HL-60/S4 treated with phorbol 12-myristate 13-acetate at 8.2 ng/mL for 4 days and 3 days (cell line): ENCODE data around the gene PSENEN.
"Not testable (repeated sequence)": the region's sequence is repeated elsewhere in the genome, so short reads cannot be mapped to it uniquely, and the experiment has no call there.

Source experiments
- in situ Hi-C: fragments of 300-500 bp; cut with MboI; formaldehyde crosslinking; loops from 2 replicates; pipeline ENCODE4 v1.15.0; 2022; ENCODE audit warnings: low sequenced_read_pairs

PSENEN gene

DNA sequence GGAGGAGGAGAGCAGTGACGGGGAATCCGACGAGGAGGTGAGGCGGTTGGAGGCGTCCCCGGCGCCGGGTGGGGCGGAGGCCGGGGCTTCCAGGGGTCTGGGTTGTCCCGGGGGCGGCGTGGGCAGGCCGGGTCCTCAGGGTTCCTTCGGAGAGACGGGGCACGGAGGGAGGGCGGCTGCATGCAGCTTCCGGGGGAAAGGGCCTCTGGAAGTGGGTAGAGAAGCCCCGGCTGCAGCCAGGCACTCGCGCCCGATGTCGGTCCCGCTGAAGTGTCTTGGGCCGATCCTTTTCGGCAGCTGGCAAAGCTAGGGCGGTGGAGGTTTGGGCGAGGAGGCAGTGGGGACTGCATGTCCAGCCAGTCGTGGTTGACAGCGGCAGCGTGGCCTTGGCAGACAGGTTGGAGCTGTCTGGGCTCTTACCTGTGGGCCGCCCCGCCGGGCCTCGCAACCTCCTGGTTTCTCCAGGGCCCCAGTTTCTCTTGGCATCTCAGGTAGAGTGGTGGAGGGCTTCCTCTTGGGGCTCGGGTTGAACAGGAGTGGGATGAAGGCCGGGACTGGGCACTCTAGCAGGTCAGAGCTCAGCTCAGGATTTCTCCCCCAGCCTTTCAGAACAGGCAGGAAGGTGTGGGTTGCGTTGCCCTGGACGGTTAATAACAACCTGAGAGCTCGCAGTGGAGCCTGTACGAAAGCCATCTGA, 27.0 kb upstream of the PSENEN start:
- in situ Hi-C loops = no loop called here

DNA sequence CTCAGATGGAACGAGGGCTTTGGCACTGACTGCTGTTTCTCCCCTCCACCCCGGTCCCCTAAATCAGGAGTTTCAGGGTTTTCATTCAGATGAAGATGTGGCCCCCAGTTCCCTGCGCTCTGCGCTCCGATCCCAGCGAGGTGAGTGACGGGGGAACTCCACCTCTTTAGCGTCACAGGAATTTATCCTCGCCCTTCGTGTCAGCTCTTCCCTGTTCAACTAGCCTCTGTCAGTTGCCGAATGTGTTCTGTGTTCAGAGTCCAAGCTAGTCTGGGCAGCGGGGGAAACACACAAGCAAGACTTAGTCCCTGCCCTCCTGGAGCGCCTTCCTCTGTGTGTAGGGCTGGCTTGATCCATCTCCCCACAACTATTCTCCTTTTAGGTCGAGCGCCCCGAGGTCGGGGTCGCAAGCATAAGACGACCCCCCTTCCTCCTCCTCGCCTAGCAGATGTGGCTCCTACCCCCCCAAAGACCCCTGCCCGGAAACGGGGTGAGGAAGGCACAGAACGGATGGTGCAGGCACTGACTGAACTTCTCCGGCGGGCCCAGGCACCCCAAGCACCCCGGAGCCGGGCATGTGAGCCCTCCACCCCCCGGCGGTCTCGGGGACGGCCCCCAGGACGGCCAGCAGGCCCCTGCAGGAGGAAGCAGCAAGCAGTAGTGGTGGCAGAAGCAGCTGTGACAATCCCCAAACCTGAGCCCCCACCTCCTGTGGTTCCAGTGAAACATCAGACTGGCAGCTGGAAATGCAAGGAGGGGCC, 25.9 kb upstream of the PSENEN start:
- in situ Hi-C loops = no loop called here

DNA sequence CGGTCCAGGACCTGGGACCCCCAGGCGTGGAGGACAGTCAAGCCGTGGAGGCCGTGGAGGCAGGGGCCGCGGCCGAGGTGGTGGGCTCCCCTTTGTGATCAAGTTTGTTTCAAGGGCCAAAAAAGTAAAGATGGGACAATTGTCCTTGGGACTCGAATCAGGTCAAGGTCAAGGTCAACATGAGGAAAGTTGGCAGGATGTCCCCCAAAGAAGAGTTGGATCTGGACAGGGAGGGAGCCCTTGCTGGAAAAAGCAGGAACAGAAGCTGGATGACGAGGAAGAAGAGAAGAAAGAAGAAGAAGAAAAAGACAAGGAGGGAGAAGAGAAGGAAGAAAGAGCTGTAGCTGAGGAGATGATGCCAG, 25.3 kb upstream of the PSENEN start:
- in situ Hi-C loops = no loop called here

DNA sequence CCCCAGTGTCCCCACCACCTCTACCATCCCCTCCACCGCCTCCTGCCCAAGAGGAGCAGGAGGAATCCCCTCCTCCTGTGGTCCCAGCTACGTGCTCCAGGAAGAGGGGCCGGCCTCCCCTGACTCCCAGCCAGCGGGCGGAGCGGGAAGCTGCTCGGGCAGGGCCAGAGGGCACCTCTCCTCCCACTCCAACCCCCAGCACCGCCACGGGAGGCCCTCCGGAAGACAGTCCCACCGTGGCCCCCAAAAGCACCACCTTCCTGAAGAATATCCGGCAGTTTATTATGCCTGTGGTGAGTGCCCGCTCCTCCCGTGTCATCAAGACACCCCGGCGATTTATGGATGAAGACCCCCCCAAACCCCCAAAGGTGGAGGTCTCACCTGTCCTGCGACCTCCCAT, 24.8 kb upstream of the PSENEN start:
- in situ Hi-C loops = no loop called here

DNA sequence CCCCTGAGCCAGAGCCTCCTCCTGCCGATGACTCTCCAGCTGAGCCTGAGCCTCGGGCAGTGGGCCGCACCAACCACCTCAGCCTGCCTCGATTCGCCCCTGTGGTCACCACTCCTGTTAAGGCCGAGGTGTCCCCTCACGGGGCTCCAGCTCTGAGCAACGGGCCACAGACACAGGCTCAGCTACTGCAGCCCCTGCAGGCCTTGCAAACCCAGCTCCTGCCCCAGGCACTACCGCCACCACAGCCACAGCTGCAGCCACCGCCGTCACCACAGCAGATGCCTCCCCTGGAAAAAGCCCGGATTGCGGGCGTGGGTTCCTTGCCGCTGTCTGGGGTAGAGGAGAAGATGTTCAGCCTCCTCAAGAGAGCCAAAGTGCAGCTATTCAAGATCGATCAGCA, 24.1 kb upstream of the PSENEN start:
- in situ Hi-C loops = no loop called here

DNA sequence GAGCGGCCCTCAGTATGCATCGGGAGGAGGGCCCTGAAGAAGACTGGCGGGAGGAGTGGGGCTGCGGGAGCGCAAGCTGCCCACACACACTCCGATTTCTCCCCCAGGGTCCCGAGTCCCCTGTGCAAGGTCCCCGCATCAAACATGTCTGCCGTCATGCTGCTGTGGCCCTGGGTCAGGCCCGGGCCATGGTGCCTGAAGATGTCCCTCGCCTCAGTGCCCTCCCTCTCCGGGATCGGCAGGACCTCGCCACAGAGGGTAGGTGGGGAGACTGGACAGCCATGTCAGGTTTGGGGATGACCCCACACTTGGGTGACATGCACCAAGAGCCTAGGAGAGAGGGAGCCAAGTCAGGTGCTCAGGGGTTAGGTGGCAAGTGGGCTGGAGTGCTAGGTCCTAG, 23.0 kb upstream of the PSENEN start:
- in situ Hi-C loops = no loop called here

DNA sequence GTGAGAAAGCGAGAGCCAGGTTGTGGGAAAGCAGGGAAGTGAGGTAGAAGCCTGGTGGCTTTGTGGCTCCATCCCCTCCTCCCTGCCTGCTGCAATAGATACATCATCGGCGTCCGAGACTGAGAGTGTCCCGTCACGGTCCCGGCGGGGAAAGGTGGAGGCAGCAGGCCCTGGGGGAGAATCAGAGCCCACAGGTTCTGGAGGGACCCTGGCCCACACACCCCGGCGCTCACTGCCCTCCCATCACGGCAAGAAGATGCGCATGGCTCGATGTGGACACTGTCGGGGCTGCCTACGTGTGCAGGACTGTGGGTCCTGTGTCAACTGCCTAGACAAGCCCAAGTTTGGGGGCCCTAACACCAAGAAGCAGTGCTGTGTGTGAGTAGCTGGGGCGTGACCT, 22.6 kb upstream of the PSENEN start:
- in situ Hi-C loops = no loop called here

DNA sequence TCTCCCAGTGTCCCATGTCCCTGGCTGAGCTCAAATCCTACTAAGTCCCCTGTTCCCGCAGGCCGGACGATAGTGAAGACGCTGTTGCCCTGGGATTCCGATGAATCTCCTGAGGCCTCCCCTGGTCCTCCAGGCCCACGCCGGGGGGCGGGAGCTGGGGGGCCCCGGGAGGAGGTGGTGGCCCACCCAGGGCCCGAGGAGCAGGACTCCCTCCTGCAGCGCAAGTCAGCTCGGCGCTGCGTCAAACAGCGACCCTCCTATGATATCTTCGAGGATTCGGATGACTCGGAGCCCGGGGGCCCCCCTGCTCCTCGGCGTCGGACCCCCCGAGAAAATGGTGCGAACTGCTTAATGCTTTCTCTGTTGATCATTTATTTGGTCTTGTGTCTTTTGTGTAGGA, 21.8 kb upstream of the PSENEN start:
- in situ Hi-C loops = no loop called here

DNA sequence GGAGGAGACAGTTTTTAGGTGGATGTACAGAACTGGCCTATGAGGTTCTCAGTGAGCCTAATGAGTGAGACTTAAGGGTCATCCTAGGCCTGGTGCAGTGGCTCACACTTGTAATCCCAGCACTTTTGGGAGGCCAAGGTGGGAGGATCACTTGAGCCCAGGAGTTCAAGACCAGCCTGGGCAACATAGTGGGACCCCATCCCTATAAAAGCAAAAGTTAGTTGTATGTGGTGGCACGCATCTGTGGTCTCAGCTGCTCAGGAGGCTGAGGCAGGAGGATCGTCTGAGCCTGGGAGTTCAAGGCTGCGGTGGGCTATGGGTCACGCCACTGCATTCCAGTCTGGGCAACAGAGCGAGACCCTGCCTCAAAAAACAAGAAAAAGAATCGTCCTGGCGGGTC, 21.3 kb upstream of the PSENEN start:
- in situ Hi-C loops = not testable (repeated sequence)

DNA sequence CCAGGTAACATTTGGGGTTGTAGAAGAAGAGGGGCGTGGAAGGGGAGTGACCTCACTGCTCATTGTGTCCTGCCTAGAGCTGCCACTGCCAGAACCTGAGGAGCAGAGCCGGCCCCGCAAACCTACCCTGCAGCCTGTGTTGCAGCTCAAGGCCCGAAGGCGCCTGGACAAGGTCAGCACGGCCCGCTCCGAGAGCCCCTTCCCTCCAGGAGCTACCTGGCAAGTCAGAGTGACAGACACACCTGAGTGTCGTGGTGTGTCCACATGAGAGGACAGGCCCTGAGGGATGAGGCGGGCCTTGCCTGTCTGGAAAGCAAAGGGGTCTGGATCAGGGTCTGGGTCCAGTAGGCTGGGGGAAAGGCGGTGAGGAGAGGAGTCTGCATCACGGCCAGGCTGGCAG, 20.9 kb upstream of the PSENEN start:
- in situ Hi-C loops = no loop called here

DNA sequence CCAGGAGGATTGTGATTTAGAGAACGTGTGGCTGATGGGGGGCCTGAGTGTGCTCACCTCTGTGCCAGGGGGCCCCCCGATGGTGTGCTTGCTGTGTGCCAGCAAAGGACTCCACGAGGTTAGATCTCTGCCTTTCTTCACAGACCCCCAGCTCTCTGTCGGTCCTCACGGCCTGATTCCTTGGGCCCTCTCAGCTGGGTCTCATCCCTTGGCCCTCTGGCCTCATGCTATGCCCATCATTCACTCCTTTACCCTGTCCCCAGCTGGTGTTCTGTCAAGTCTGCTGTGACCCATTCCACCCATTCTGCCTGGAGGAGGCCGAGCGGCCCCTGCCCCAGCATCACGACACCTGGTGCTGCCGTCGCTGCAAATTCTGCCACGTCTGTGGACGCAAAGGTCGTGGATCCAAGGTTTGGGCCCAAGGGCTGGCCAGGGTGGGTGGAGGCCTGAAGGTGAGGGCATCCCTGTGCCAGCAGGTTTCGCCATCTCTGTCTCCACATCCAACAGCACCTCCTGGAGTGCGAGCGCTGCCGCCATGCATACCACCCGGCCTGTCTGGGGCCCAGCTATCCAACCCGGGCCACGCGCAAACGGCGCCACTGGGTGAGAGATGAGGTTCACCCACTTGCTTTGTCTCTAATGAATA, 20.1 kb upstream of the PSENEN start:
- in situ Hi-C loops = no loop called here

DNA sequence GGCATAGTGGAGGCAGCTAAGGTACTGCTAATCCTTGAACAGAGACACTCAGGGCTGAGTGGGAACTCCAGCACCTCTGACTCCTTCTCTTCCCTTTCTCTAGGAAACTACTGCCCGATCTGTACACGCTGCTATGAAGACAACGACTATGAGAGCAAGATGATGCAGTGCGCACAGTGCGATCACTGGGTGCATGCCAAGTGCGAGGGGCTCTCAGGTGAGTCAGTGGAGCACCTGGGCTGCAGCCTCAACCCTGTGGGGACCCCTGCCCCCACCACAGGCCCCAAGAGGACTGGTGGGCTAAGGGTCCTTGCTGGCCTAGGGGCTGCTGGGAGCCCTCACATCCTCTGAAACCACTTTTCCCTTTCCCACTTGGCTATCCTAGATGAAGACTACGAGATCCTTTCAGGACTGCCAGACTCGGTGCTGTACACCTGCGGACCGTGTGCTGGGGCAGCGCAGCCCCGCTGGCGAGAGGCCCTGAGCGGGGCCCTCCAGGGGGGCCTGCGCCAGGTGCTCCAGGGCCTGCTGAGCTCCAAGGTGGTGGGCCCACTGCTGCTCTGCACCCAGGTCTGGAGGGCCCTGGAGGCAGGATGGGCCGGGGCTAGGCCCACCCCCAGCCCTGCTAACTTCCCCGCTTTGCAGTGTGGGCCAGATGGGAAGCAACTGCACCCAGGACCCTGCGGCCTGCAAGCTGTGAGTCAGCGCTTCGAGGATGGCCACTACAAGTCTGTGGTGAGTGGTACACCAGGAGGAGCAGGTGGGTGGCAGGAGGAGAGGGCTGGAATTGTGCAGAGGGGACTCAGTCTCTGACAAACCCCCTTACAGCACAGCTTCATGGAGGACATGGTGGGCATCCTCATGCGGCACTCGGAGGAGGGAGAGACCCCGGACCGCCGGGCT, 18.1 kb upstream of the PSENEN start:
- in situ Hi-C loops = no loop called here

DNA sequence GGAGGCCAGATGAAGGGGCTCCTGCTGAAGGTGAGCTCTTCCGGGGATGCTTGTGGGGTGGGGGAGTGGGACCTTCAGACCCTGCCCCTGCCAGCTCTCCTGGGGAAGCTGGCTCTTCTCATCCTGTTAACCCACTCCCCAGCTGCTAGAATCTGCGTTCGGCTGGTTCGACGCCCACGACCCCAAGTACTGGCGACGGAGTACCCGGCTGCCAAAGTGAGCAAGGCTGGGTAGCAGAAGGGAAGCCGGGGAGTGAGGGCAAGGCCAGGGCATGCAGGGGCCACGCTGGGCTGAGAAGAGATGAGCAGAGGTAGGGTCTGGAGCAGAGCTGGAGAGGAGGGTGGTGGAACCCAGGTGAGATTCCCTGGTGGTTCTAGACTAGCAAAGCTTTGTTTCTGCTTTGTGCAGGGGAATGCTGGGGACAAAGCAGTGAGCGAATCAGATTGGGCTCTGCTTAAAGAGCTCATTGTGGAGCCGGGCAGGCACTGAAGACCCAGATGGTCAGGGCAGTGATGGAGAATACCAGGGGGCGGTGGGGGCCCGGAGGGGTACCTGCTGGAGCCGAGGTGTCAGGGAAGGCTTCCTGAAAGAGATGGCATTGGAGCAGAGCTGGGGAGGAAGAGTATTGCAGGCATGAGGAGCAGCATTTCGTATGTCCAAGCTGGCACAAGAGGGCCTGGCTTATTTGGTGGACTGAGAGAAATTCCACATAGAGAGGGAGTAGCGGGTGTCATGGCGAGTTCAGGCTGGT, 17.3 kb upstream of the PSENEN start:
- in situ Hi-C loops = no loop called here

DNA sequence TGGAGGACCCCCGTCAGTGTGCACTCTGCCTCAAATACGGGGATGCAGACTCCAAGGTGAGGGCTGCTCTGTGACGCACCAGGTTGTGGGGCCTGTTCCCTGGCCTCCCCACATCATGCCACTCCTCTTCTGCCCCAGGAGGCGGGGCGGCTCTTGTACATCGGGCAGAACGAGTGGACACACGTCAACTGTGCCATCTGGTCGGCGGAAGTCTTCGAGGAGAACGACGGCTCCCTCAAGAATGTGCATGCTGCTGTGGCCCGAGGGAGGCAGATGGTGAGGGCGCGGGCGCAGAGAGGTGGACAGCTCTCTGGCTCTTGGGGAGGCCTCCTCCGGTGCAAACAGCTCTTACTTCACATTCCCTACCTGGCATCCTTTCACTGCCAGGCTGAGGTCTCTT, 16.4 kb upstream of the PSENEN start:
- in situ Hi-C loops = no loop called here

DNA sequence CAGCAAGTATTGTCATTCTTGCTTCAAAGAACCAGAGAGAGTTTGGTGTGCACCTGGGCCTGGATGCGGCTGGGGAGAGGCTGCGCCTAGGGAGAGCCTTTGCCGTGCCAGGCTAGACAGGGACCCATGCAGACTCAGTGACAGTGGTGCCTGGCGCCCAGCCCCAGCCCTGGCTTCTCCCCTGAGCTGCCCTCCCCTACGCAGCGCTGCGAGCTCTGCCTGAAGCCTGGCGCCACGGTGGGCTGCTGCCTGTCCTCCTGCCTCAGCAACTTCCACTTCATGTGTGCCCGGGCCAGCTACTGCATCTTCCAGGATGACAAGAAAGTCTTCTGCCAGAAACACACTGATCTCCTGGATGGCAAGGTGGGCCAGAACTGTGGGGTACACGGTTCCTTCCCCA, 15.7 kb upstream of the PSENEN start:
- in situ Hi-C loops = no loop called here

DNA sequence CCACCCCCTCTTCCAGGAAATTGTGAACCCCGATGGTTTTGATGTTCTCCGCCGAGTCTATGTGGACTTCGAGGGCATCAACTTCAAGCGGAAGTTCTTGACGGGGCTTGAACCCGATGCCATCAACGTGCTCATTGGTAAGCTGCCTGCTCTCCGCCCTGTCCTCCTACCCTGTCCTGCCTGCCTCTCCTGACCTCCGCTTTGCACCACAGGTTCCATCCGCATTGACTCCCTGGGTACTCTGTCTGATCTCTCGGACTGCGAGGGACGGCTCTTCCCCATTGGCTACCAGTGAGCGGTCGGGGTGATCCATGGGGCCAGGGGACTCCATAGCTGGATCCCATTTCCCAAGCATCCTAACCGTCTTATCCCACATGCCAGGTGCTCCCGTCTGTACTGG, 15.1 kb upstream of the PSENEN start:
- in situ Hi-C loops = no loop called here

DNA sequence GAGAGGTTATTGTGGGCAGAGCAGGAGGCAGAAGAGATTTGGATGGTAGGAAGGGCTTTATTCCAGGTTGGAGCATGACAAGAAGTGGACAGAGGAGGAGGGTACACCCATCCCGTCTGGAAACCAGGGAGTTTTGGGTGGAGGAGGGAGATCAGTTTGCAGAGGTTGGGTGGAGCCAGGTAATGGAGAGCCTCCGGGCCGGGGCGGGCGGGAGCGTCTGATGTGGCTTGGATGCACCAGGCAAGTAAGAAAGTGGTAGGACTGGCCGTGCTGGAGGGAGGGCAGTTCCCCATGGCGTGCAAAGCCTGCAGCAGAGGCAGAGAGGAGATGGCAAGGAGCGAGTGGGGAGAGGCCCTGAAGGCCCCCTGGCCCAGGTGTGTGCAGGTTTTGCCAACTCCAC, 14.1 kb upstream of the PSENEN start:
- in situ Hi-C loops = no loop called here

DNA sequence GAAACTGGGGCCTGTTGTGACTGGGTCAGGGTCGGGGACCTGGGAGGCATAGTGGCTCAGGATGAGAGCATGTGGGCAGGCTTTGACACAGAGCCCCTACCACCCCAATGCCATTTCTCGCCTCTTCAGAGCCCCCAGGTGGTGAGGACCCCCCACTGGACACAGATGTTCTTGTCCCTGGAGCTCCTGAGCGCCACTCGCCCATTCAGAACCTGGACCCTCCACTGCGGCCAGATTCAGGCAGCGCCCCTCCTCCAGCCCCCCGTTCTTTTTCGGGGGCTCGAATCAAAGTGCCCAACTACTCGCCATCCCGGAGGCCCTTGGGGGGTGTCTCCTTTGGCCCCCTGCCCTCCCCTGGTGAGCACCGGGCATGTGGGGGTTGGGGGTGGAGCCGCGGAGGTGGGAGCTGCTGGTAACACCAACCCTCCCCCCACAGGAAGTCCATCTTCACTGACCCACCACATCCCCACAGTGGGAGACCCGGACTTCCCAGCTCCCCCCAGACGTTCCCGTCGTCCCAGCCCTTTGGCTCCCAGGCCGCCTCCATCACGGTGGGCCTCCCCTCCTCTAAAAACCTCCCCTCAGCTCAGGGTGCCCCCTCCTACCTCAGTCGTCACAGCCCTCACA, 13.6 kb upstream of the PSENEN start:
- in situ Hi-C loops = no loop called here

DNA sequence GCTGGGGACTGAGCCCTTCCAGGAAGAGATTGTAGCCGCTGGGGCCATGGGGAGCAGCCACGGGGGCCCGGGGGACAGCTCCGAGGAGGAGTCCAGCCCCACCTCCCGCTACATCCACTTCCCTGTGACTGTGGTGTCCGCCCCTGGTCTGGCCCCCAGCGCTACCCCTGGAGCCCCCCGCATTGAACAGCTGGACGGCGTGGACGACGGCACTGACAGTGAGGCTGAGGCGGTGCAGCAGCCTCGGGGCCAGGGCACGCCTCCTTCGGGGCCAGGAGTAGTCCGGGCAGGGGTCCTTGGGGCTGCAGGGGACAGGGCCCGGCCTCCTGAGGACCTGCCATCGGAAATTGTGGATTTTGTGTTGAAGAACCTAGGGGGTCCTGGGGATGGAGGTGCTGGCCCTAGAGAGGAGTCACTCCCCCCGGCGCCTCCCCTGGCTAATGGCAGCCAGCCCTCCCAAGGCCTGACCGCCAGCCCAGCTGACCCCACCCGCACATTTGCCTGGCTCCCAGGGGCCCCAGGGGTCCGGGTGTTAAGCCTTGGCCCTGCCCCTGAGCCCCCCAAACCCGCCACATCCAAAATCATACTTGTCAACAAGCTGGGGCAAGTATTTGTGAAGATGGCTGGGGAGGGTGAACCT, 12.8 kb upstream of the PSENEN start:
- in situ Hi-C loops = no loop called here
